Thoracic aorta (tissue), 2 donors: ENCODE measurements around the gene FBF1. TPM values are rescaled to one million over a fixed set of nuclear protein-coding genes. Genes with fewer than 3 reads are reported as not detected.

Experiments
- ATAC-seq: fragments of 150-250 bp; one replicate; pipeline ENCODE4 v1.8.0; 2017; ENCODE audit warnings: low read depth; ENCODE audit not compliant: insufficient number of reproducible peaks, low FRiP score
- DNase-seq: peaks from one replicate; pipeline ENCODE4 v3.0.0-alpha.2; 2020; ENCODE audit warnings: low spot score
- H3K27ac ChIP-seq, 2 donors: fragments of 200-600 bp; sonication (generic); 1 replicate in 1 of 2; 2 replicates in 1 of 2; pipeline ENCODE4 v1.5.1; 2016; ENCODE audit warnings: mild to moderate bottlenecking in 2 of 2, moderate library complexity in 2 of 2
- H3K27me3 ChIP-seq: fragments of 200-600 bp; sonication (generic); replicated peaks from 2 replicates; pipeline ENCODE4 v1.6.0; 2016; ENCODE audit warnings: mild to moderate bottlenecking; ENCODE audit not compliant: insufficient read depth
- H3K36me3 ChIP-seq: fragments of 200-600 bp; sonication (generic); one replicate; pipeline ENCODE4 v1.5.1; 2016
- H3K4me1 ChIP-seq, 2 donors: fragments of 200-600 bp; sonication (generic); 1 replicate in 1 of 2; 2 replicates in 1 of 2; pipeline versions ENCODE4 v1.5.1 to v1.6.0; 2016; ENCODE audit warnings: low read depth in 2 of 2, mild to moderate bottlenecking in 1 of 2; ENCODE audit not compliant: control insufficient read depth in 1 of 2
- H3K4me3 ChIP-seq: fragments of 200-600 bp; sonication (generic); 2 replicates; pipeline ENCODE4 v1.5.1; 2016; ENCODE audit warnings: mild to moderate bottlenecking
- H3K9me3 ChIP-seq: fragments of 200-600 bp; sonication (generic); 2 replicates; pipeline ENCODE4 v1.5.1; 2016
- CTCF ChIP-seq: fragments of 200-600 bp; sonication (generic); IDR thresholded peaks from one replicate; pipeline ENCODE4 v1.5.1; 2019; ENCODE audit warnings: antibody characterized with exemption
- total RNA-seq, 2 donors: library from RNA; depleted of rRNA; stranded (reverse); fragments of >200 nt; gene quantifications; one replicate each; pipeline versions ENCODE4 v1.1.0 to v1.2.3, GENCODE V29; 2016

Gene FBF1
- total RNA-seq, 2 donors from 2014 or later: 6.3 to 8.0 TPM

GRCh38 chr17:75980188-75981018, 39.6 kb upstream of the FBF1 start:
- peaks cover 19 to 36% of the 10 kb centered on the region in 2 donors for H3K4me1 ChIP-seq
- no peaks in the 10 kb centered on the region for H3K9me3 ChIP-seq
- no peaks in the 10 kb centered on the region for H3K27me3 ChIP-seq
- TF ChIP-seq CTCF: no peak
- peak overlapping the region; percentile 99 for H3K27ac ChIP-seq
- H3K4me3 ChIP-seq: peak overlapping the region; percentile 84
- ATAC-seq (no peak), DNase-seq (no peak)
- no peaks in the 10 kb centered on the region for H3K36me3 ChIP-seq

DNA sequence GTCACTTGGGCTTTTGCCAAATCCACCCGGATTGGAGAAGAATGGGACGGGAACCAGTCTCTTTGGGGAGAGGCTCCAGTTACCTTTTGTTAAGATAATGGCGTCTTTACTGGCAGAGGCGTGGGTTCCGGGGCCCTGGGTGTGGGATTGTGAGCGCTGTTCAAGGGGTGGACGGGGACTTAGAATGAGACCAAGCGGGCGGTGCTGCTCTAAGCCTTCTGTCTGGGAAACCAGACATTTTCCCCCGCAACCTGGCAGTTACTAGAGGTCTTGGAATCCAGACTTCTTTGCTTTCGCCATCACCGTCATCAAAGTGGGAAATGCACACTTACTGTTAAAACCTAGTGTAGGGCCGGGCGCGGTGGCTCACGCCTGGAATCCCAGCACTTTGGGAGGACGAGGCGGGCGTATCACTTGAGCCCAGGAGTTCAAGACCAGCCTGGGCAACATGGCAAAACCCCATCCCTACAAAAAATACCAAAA, 38.9 kb upstream of the FBF1 start:
- no peaks in the 10 kb centered on the region for H3K27me3 ChIP-seq
- ATAC-seq (peak; percentile 27), DNase-seq (no peak)
- no peak for TF ChIP-seq CTCF
- H3K4me3 ChIP-seq: peak overlapping the region; percentile 84
- H3K27ac ChIP-seq: peak overlapping the region; percentile 99
- no peaks in the 10 kb centered on the region for H3K36me3 ChIP-seq
- H3K9me3 ChIP-seq: no peaks in the 10 kb centered on the region
- H3K4me1 ChIP-seq: peaks cover 19 to 36% of the 10 kb centered on the region in 2 donors

DNA sequence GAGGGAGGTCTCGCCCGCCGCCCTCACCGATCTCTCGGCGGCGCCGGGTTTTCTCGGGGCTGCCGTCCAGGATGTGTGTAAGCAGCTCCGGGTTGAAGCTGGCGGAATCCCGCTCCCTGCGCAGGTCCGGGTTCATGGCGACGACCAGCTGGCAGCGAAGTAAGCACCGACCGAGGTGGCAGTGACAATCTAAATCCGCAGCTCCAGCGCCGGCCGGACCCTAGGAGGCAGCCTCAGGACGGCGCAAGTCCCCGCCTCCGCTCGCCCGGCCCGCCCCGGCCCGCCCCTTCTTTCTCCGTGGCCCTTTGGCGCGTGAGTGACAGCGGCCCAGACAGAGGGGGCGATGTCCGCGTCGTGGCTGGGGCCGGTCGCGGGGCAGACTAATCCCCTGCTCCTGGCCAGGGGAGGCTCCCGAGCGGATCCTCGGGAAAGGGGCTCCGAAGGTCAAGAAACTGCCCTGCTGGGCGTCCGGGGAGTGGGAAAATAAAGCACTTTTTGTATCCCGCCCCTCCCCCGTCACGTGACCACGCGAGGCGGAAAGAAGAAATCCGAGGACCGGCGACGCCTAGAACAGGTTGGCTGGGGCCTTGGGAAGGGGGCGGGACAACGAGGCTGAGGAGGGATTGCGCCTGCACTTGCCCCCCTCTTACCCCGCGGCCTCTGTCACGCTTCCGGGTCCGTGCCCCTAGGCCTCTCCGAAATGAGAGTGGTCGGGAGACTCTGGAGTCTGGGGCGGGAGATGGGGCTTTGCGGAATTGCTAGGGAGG, 38.3 kb upstream of the FBF1 start, which contains the start of the genes ACOX1 and TEN1:
ACOX1 (minus strand) TSS at position 229 of the 767 bp plus-strand sequence; CDS start at position 136, 93 bp downstream.
TEN1 (plus strand) TSS at position 303 of the 767 bp plus-strand sequence. CDS start 6,953 bp downstream, outside the sequence.
- ATAC-seq (peak; percentile 97), DNase-seq (peak; percentile 94)
- no peaks in the 10 kb centered on the region for H3K9me3 ChIP-seq
- peak within 1 kb of the TSS; percentile 99 for H3K27ac ChIP-seq
- no peaks in the 10 kb centered on the region for H3K36me3 ChIP-seq
- H3K4me3 ChIP-seq: peak within 1 kb of the TSS; percentile 84
- peaks cover 19 to 36% of the 10 kb centered on the region in 2 donors for H3K4me1 ChIP-seq
- TF ChIP-seq CTCF: no peak
- no peaks in the 10 kb centered on the region for H3K27me3 ChIP-seq

GRCh38 chr17:75976175-75976848, 35.5 kb upstream of the FBF1 start:
- Histone ChIP-seq H3K4me3 (no peak overlapping the region), H3K4me1 (peaks cover 19 to 36% of the 10 kb centered on the region in 2 donors), H3K27me3 (no peaks in the 10 kb centered on the region), H3K36me3 (peaks cover 2% of the 10 kb centered on the region), H3K9me3 (no peaks in the 10 kb centered on the region), H3K27ac (no peak overlapping the region)
- DNase-seq (no peak), ATAC-seq (no peak)
- TF ChIP-seq CTCF: no peak
